Progenitor cell of endocrine pancreas (in vitro differentiated cells): ENCODE measurements around the gene C4orf54. TPM values are rescaled to one million over a fixed set of nuclear protein-coding genes. Genes with fewer than 3 reads are reported as not detected.
A peak's percentile ranks its signal among the peaks of the same experiment; 100 is the strongest.

Experiments used
- DNase-seq: peaks from one replicate; pipeline ENCODE4 v3.0.0; 2021; ENCODE audit warnings: low spot score; ENCODE audit not compliant: unreplicated experiment
- H3K27ac Mint-ChIP-seq: 2 replicates; pipeline ENCODE4 v1.8.0; 2021; ENCODE audit warnings: mild to moderate bottlenecking, moderate library complexity, mixed read lengths
- H3K27me3 Mint-ChIP-seq: 2 replicates; pipeline ENCODE4 v1.8.0; 2021; ENCODE audit warnings: mixed read lengths
- H3K36me3 Mint-ChIP-seq: 2 replicates; pipeline ENCODE4 v1.8.0; 2022; ENCODE audit warnings: mixed read lengths; ENCODE audit not compliant: insufficient read depth
- H3K4me1 Mint-ChIP-seq: 2 replicates; pipeline ENCODE4 v1.8.0; 2021; ENCODE audit warnings: low read depth, mixed read lengths
- H3K4me3 Mint-ChIP-seq: 2 replicates; pipeline ENCODE4 v1.8.0; 2021; ENCODE audit warnings: low read depth, mild to moderate bottlenecking, moderate library complexity, mixed read lengths
- H3K9me3 Mint-ChIP-seq: 2 replicates; pipeline ENCODE4 v1.8.0; 2021; ENCODE audit warnings: low read depth, mixed read lengths
- total RNA-seq: library from RNA; stranded (reverse); gene quantifications from 2 replicates; pipeline ENCODE4 v1.2.1, GENCODE V29; 2021
- TF ChIP-seq, protein P1 (sequence below): fragments of 200-600 bp; sonication (generic); IDR thresholded peaks from one replicate; pipeline ENCODE4 v1.5.0; 2021; ENCODE audit warnings: antibody characterized with exemption, mild to moderate bottlenecking; ENCODE audit not compliant: unreplicated experiment

C4orf54 gene
- total RNA-seq, 1 donor from 2014 or later: not detected

DNA sequence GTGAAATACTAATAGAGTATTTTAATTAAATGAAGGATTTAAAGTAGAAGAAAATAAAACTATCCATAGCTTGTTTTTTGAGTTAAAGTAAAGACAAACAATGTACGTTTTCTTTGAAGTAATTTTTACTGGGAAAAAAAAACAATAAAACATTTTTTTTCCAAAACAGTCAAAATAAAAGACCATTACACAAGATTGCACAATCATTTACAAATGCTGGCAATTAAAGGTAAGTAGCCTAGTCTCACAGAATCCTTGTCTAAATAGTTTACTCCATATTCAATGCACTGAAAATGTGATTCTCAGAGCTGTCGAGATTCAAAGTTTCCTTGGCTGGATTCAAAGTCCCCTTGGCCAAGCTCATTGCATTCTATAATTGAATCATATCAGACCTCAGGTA, 21.2 kb downstream of the C4orf54 start:
- no peaks in the 10 kb centered on the region for H3K27me3 Mint-ChIP-seq
- peaks cover 31% of the 10 kb centered on the region for H3K4me1 Mint-ChIP-seq
- no peak overlapping the region for H3K4me3 Mint-ChIP-seq
- TF ChIP-seq, protein P1, sequence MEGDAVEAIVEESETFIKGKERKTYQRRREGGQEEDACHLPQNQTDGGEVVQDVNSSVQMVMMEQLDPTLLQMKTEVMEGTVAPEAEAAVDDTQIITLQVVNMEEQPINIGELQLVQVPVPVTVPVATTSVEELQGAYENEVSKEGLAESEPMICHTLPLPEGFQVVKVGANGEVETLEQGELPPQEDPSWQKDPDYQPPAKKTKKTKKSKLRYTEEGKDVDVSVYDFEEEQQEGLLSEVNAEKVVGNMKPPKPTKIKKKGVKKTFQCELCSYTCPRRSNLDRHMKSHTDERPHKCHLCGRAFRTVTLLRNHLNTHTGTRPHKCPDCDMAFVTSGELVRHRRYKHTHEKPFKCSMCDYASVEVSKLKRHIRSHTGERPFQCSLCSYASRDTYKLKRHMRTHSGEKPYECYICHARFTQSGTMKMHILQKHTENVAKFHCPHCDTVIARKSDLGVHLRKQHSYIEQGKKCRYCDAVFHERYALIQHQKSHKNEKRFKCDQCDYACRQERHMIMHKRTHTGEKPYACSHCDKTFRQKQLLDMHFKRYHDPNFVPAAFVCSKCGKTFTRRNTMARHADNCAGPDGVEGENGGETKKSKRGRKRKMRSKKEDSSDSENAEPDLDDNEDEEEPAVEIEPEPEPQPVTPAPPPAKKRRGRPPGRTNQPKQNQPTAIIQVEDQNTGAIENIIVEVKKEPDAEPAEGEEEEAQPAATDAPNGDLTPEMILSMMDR: no peak
- no peak for DNase-seq
- no peaks in the 10 kb centered on the region for H3K36me3 Mint-ChIP-seq
- H3K27ac Mint-ChIP-seq: no peak overlapping the region
- H3K9me3 Mint-ChIP-seq: no peaks in the 10 kb centered on the region

DNA sequence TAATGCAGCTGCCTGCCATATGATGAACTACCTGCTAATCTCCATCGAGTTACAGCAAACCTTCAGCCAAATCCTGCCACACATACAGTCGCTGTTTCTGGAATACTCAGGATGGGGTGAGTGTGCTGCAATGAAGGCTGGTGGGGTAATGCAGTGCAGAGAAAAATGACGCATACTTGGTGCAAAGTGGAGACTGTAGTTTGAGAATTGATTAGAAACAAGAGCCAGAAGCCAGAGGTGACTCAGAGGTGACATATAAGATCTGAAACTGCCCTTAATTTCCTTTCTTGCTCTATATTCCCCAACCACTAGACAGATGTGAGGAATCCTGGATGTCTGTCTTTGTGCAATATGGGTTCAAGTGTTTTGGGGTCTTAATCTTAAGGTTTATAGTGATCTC, 22.0 kb downstream of the C4orf54 start:
- Mint-ChIP-seq H3K9me3 (no peaks in the 10 kb centered on the region), H3K27ac (peak overlapping the region; percentile 35), H3K4me1 (peaks cover 35% of the 10 kb centered on the region), H3K27me3 (no peaks in the 10 kb centered on the region), H3K36me3 (no peaks in the 10 kb centered on the region), H3K4me3 (no peak overlapping the region)
- TF ChIP-seq, protein P1: no peak
- no peak for DNase-seq

DNA sequence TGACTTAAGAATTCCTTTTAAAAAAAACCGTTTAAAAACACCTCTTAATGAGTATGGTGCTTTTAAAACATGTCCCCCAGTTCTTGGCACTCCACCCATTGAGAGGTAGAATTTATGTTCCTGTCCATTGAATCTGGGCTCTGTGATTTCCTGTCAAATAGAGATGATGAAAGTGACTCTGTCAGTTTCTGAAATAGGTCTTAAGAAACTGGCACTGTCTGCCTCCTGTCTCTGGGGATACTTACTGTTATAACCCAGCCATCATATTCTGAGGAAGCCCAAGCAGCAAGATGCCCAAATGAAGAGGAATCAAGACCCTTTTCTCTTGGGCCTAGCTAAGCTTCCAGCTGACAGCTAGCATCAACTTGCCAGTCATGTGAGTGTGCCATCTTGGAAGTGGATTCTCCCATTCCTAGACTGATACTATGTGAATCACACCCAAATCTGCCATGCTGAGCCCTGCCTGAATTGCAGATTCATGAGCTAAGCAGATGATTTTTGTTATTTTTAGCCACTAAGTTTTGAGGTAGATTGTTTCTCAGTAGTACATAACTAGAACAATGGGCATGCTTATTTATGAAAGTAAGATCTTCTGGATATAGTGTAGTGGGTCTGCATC, 22.8 kb downstream of the C4orf54 start:
- Mint-ChIP-seq H3K27me3 (no peaks in the 10 kb centered on the region), H3K4me1 (peaks cover 37% of the 10 kb centered on the region)
- DNase-seq: no peak

DNA sequence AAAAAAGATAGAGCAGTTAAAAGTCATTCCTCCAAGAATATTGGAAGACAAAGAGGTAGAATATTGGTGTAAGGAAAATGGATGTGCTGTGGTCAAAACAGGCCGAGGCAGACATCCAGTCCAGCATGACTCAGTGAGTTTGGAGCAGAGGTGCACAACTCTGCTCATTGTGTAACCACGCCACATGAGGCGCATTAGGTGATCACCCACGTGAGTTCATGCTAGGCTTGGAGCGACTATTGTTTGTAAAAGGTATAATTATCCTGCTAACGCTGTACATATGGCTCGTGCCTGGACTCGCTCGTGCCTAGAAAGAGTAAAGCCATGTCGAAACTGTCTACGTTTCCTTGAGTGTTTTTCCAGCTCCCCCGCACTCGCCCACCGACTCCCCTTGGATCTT, 23.9 kb downstream of the C4orf54 start:
- H3K27ac Mint-ChIP-seq: no peak overlapping the region
- H3K36me3 Mint-ChIP-seq: peaks cover 1% of the 10 kb centered on the region
- no peak for DNase-seq
- TF ChIP-seq, protein P1: no peak
- H3K27me3 Mint-ChIP-seq: no peaks in the 10 kb centered on the region
- H3K4me3 Mint-ChIP-seq: no peak overlapping the region
- H3K9me3 Mint-ChIP-seq: no peaks in the 10 kb centered on the region
- peaks cover 37% of the 10 kb centered on the region for H3K4me1 Mint-ChIP-seq

More for the DNA sequence above, 22.8 kb downstream of the C4orf54 start:
- TF ChIP-seq, protein P1: no peak
- peak overlapping the region; percentile 10 for H3K27ac Mint-ChIP-seq
- H3K9me3 Mint-ChIP-seq: no peaks in the 10 kb centered on the region
- no peaks in the 10 kb centered on the region for H3K36me3 Mint-ChIP-seq
- no peak overlapping the region for H3K4me3 Mint-ChIP-seq

DNA sequence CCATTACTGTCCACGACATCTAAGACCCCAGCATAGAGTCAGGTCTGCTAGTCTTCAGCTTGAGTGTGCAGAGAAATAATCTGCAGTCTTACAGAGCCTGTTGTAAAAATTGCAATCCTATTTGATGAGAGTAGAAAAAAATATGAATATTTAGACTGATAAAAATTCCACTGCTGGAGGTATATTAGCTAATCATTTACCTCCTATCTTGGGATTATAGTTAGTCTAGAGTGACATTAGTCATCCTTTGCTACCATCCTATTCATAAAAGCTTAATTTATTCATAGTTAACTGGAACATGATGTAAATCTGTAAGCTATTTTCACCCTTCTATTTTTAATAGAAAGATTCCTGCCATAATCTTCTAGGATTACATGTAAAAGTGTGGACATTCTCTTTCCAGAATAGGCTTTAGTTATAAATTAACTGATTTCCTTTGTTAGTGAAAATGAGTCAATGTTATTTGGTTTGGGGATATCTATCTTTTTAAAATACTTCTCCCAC, 26.7 kb downstream of the C4orf54 start:
- DNase-seq: no peak
- Mint-ChIP-seq H3K4me3 (no peak overlapping the region), H3K9me3 (no peaks in the 10 kb centered on the region), H3K27me3 (no peaks in the 10 kb centered on the region), H3K27ac (no peak overlapping the region), H3K36me3 (peaks cover 1% of the 10 kb centered on the region), H3K4me1 (peaks cover 26% of the 10 kb centered on the region)
- TF ChIP-seq, protein P1: no peak
